GM19468 (cell line): ENCODE data around the gene LBHD2.

ENCODE experiments used
- ATAC-seq: cut with Tn5 transposase; IDR thresholded peaks from one replicate; pipeline ENCODE4 v1.9.1; 2021; ENCODE audit warnings: mild to moderate bottlenecking, moderate library complexity, moderate number of reproducible peaks; ENCODE audit not compliant: unreplicated experiment; ENCODE audit errors: extremely low read depth

LBHD2 gene

DNA sequence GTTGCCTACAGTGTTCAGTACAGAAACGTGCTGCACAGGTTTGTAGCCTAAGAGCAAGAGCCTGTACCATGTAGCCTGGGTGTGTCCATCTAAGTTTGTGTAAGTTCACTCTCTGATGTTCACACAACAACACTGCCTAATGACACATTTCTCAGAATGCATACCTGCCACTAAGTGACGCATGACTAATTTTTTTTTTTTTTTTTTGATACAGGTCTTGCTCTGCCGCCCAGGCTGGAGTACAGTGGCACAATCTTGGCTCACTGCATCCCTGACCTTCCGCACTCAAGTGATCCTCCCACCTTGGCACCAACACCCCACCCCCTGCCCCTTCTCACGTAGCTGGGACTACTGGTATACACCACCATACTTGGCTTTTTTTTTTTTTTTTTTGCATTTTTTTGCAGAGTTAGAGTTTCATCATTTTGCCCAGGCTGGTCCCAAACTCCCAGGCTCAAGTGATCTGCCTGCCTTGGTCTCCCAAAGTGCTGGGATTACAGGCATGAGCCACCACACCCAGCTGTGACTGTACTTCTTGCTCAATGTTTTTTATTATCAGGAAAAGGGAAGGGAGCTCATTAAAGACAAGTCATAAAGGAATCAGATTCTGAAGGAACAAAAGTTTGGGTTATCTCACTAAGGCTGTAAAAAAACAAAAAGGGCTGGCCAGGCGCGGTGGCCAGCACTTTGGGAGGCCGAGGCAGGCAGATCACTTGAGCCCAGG, 16.6 kb upstream of the LBHD2 start:
- no peak for ATAC-seq

GRCh38 chr14:103068351-103069073, 15.5 kb upstream of the LBHD2 start:
- no peak for ATAC-seq

DNA sequence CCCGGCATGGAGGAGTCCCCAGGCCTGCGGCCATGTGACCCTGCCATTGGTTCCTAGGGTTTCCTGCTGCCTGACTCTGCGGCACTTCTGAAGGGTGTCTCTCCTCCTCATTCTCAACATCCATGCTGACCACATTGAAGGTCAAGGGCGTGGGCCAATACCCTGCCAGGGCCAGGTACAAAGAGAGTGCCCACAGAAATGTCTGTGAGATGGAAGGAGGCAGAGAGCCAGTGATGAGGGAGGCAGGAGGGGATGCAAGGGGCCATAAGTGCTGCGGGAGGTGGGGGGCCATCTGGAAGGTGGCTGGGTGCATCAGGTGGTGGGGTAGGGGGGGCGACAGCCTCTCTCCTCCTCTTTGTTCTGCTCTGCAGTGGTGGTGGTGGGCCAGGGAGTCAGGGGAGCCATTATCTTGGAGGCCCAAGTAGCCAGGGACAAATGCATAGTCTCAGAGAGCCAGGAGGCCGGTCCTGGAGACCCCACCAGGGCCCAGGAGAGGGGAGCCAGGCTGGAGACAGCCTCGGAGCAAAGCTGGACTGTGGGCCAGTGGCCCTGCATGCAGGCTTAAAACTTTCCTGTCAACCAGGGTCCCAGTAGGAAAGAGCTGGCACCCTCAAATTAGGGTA, 13.6 kb upstream of the LBHD2 start:
- no peak for ATAC-seq

- no peak for ATAC-seq
Observed at GRCh38 chr14:103070971-103071542, 13.0 kb upstream of the LBHD2 start.

DNA sequence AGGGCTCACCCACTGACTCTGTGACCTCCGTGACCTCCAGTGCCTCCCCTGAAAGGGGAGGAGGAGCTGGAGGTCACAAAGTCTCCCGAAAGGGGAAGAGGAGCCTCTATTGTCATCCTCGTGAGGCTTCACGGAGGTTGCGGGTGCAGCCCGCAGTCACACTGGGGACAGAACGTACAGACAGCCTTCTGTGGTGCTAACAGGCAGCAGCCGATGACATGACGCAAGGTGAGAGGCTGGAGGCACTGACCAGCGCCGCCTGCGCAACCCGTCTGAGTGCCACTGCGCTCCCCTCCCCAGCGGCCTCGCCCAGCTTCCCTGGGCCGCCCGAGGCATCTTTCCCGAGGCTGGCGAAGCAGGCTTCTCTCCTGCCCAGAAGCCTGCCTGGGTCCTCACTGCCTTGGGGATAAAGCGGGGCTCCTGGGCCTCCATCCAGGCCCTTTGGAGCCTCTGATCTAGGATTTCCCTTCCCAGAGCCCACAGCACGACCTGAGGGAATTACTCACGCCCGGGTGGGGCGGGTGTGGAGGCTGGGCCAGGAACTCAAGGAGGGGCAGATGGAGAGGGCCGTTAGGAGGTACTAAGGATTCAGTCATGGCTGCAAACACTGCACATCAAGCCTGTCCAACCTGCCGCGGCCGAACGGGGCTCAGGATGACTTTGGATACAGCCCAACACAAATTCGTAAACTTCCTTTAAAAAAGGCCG, 12.3 kb upstream of the LBHD2 start:
- no peak for ATAC-seq

DNA sequence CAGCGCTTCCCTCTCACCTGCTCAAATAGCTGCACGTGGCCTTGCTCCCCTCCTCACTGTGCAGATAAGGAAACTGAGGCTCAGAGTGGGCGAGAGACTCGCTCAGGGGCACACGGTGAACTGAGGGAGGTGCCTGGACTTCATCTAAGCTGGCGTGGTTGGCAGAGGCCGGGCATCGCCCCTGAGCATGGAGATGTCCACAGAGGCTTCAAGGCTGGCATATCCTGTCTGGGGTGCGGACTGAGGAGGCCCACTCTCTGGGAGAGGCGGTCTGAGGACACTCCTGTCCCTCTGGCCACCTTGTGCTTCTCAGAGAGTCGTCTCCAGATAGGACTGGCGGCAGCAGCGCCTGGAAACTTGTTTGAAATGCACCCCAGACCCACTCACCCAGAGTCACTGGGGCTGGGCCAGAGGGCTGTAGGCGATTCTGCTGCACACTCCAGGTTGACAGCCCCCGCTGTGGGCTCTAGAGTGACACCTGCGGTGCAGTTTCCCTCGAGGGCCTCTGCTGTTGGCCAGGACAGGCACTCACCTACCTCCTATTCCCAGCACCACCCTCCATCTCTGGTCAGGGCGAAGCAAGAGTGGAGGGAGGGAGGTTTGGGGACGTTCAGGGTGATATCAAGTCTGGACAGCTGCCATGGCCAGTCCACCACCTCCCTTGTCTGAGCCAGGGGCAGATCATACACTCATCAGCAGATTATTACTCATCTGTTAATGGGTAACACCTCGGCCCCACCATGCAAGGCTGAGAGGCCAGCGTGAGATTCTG, 11.2 kb upstream of the LBHD2 start:
- no peak for ATAC-seq

DNA sequence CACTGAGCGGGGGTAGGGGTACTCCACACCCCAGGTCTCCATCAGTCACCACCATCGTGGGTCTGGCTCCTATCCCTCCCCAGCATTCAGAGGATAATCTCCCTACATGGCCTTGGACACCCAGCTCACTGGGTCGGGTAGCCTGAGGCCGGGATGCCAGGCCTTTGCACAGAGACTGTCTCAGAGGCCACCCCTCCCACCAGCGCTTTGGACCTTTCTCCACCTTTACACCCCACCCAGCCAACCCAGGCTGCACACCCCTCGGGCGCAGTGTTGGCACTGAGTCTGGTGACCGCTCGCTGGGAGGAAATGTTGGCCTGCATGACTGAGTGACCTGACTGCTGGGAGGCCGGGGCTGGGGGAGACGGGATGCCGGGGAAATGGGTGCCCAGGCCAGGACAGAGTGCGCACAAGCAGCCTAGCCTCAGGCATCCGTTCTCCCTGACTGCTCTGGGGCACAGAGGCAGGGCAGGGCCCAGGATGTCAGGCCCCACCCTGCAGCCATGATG, 10.6 kb upstream of the LBHD2 start:
- no peak for ATAC-seq

DNA sequence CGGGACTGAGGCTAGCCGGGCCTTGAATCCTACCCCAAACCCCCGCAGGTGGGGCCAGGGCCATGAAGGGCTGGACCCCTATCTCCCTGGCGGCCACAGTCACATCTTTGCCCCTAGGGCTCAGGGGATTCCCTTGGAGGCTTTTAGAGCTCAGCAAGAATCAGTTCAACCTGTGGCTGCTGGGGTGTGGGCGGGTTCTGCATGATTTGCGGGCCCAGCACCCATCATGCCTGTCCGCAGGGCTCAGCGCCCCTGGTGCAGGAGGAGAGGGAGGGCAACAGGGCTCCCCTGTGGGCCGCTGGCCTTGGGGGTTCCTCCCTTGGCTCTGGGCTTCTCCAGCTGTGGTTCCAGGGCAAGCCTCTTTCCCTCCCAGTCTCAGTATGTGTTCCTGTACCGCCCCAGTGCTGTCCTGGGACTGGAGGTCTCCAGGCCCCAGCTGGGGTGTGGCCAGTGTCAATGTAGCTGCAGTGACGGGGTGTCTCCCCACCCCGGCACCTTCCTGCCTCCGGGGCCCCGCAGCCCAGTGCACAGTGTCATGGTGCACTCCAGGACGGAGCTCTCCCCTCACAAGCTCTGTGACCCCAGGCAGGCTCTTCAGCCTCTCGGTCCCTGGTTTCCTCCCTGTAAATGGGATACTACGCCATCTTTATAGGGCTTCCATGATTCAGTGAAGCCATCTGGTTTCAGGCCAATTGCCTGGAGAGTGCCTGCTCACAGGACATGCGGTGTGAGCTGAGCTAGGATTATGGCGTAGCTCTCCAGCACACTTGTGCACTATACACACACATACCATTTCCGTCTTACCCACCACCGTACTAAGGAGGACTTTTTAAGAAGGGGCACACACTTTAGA, 9.9 kb upstream of the LBHD2 start:
- ATAC-seq: no peak

- ATAC-seq: no peak
Observed at GRCh38 chr14:103074729-103075367, 9.2 kb upstream of the LBHD2 start.

DNA sequence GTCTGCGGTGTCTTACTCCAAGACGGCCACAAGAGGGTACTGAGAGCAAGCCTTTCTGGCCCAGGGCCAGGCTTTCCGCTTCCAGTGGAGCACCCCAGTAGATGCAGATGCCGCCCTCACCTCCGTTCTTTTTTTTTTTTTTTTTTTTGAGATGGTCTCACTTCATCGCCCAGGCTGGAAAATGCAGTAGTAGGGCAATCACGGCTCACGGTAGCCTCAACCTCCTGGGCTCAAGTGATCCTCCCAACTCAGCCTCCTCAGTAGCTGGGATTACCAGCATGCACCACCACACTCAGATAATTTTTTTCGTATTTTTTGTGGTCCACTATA, 5.6 kb upstream of the LBHD2 start:
- no peak for ATAC-seq

GRCh38 chr14:103078860-103079587, 5.0 kb upstream of the LBHD2 start:
- ATAC-seq: no peak

DNA sequence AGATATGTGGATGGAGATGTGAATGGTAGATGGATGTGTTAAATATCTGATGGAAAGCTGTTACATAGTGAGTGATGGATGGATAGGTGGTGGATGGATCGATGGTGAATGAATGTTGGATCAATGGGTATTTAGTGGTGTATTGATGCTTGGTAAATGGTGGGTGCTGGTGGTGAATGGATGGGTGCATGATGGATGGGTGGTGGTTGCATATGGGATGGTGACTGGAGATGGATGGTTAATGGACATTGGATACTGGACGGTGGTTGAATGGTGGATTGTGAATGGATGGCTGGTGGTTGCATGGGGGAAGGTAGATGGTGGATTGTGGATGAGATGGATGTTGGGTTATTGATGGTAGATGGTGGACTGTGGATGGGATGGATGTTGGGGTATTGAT, 2.1 kb upstream of the LBHD2 start:
- ATAC-seq: no peak

GRCh38 chr14:103085106-103086091, 1.4 kb downstream of the LBHD2 start:
- no peak for ATAC-seq

GRCh38 chr14:103086771-103087342, 2.8 kb downstream of the LBHD2 start:
- no peak for ATAC-seq

DNA sequence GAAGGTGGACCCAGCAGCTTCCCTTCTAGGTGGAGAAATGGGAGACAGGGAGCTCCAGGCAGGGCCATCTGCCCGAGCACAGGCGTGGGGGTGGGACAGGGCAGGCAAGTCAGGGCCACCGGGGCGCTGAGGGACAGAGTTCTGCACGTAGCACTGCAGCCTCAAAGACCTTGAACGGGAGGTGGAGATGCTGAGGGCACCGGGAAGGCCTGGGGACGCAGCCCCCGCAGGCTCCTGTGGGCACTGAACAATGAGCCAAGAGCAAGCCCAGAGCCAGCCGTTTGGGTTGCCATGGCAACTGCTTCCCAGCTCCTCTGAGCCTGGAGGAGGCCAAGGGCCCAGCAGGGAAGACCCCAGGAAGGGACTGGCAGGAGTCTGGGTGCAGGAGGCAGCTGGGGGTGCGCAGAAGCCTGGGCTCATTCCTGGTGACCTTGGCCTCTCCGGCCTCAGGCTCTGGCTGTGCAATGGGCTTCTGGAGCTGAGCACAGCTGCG, 3.4 kb downstream of the LBHD2 start:
- ATAC-seq: no peak

DNA sequence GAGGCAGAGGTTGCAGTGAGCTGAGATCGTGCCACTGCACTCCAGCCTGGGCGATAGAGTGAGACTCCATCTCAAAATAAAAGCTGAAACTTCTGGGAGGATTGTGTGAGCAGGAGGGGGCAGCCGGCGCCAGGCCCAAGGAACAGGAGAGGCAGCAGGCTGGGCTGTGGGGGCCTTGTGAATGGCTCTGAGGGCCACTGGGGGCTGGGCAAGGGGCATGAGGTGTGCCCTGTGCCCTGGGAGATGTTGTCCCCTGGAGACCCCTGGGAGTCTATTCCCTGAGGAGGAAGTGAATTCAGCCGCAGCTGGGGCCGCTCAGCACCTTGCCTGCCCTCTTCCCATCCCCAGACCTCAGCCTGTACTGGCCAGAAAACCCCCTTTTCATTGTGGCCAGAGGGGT, 4.9 kb downstream of the LBHD2 start:
- no peak for ATAC-seq
